Measurements from ENCODE around the gene ERV3-1.
"Not testable (repeated sequence)": the region's sequence is repeated elsewhere in the genome, so short reads cannot be mapped to it uniquely, and the experiment has no call there.

Gene ERV3-1

GRCh38 chr7:64944667-64945502 is 61.6 kb downstream of the ERV3-1 start:
- H3K9me3 Mint-ChIP-seq; H3K4me3 Mint-ChIP-seq; H3K36me3 Mint-ChIP-seq (ENCODE audit: low read depth); intact Hi-C loops (cut with micrococcal nuclease); H3K27ac Mint-ChIP-seq; H3K4me1 Mint-ChIP-seq (ENCODE audit: low read depth): not testable (repeated sequence)
- peaks cover 68% of the 10 kb centered on the region for H3K27me3 Mint-ChIP-seq

All from dendritic cell treated with granulocyte-macrophage colony-stimulating factor and Interleukin-4, amounts not matched to agents 40 ng/mL and 50 ng/mL, for 4 days (primary cell).